Measurements from ENCODE around the gene CABP7.

The CABP7 gene

GRCh38 chr22:29780748-29781676 lies 61.2 kb downstream of the CABP7 start:
- no peak for DNase-seq (ENCODE audit: low spot score)
